ENCODE results near the gene PTPRJ.
"Not testable (repeated sequence)": the region's sequence is repeated elsewhere in the genome, so short reads cannot be mapped to it uniquely, and the experiment has no call there.

The PTPRJ gene

DNA sequence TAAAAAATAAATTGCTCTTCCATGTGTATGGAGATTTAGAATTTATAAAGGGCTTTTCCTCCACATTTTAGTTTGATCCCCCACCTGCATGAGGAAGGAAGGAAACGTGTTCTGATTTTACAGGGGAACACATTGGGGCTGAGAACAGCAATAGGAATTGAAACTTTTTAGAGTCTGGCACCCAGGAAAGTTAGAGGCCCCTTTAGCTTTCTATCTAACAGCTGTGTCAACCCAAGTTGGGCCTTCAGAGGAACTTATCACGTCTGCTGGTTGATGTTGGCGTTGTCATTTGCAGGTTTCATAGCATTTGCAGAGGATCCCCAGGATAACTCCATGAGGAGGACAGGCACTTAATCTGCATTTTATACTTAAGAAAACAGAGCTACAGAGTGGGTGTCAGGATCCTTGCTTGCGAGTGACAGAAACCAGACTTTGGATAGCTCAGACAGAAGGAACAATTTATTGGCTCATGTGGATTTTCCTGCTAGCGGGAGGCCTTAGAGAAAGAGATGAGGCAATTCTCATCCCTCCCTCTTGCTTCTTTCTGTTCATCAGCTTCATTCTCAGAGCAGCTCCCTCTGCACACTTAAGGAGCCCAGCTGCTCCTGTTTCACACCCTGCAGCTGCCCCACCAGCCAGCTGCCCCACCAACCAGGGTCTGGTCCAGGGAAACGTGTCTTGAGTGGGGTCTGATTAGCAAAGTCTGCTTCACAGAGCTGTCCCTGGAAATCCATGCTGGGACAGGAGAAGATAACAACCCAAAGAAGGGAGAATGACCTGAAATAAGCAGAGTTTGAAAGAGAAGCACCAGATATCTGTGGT, 143.8 kb downstream of the PTPRJ start:
- no peak for DNase-seq

DNA sequence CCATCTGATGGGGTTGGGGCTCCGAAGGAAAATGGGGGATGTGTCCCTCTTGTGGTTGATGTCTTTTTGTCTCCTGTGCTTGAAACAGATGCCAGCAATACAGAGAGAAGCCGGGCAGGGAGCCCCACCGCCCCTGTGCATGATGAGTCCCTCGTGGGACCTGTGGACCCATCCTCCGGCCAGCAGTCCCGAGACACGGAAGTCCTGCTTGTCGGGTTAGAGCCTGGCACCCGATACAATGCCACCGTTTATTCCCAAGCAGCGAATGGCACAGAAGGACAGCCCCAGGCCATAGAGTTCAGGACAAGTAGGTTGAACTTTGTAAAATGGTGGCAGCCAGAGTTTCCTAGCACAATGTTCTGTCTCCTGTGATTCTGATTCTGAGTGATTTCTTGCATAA, 144.5 kb downstream of the PTPRJ start:
- no peak for DNase-seq

DNA sequence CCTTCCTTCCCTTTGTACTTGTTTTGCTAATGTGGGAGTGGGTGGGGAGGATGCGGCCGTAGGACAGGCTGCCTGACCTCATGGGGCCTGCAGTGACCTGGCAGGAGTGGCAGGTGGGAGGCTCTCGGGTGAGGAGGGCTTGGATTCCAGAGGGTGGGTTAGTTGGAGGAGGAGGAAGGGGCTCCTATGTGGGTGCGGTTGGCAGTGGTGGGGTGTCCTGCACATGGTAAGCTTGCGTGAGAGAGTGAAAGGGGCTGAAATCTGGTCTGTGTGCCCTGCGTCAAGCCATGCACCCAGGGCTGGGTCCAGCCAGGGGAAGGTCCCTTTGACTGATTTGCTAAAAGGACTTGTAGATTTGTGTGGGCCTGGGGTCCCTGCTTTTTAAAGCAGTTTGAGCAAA, 145.5 kb downstream of the PTPRJ start:
- no peak for DNase-seq

DNA sequence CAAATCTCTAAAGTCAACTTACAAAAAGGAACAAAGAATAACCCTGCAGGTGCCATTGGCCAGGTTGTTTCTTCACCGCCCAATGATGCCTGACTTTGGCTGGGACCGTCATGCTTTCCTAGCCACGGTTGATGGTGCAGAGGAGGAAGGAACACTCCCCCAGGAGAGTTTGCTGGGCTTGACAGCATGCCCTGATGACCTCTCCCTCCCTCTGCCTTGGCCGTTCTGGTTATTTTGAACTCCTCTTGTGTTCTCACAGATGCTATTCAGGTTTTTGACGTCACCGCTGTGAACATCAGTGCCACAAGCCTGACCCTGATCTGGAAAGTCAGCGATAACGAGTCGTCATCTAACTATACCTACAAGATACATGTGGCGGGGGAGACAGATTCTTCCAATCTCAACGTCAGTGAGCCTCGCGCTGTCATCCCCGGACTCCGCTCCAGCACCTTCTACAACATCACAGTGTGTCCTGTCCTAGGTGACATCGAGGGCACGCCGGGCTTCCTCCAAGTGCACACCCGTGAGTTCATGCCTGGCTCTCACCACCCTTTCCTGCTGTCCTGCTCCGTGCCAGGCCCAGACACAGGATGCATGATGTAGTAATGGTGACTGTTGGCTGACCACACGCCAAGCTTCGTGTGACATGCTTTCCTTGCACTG, 147.3 kb downstream of the PTPRJ start:
- no peak for DNase-seq

DNA sequence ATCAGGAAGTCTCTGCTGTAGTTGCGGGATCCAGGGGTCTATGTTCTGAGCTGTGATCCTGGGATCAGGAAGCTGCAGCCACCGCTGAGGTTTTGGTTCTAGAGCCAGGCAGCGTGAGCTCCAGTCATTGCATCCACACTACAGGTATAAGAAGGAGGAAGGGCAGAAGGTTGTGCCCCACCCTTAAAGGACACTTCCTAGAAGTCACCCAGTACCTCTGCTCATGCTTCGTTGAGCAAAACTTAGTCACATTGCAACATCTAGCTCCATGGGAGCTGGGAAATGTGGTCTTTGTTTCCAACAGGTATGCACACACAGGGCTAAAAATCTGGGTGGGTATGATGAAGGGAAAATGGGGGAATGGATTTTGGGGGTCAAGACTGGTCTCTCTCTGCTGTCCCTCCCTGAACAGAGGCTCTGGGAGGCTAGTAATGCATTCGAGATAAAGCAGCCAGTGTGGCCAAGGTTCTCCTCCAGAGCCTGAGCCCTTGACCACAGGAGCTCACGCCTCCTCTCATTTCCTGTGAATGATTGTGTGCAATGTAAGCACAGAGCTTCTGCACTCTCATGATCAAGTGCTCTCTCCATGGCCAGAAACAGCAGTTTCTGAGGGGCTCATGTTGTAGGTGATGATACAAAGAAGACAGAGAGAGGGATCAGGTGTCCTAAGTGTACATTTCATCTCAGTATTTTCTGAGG, 149.5 kb downstream of the PTPRJ start:
- no peak for DNase-seq

DNA sequence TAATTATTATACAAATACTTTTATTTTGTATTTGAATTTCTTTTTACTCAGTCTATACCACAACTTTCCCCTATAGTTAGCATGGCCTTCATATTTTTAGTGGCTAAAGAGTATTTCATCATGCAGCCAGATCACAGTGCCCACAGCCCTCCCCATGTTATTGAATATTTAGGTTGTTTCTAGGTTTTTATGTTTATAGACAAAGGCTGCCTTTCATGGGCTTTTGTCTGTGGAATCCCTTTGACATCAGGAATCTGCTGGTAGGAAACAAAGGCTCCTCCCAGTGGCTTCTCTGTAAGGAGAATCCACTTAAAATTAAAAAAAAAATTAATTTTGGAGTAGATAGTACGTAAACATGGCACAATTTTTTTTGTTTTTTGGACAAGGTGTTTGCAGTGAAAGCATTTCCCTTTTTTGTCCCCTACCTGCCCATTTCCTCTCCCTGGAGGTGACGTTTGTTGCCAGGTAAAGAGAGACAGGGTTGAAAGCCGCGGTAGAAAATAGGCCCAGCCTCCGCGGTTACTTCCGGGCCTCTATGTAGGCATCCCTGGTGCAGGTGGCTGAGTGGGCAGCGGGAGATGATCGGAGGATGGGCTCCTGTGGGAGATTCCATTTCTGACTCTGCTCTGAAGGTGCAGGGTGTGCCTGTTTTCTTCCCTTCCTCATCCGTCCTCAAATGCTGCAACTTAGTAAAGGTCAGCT, 154.0 kb downstream of the PTPRJ start:
- DNase-seq = no peak

DNA sequence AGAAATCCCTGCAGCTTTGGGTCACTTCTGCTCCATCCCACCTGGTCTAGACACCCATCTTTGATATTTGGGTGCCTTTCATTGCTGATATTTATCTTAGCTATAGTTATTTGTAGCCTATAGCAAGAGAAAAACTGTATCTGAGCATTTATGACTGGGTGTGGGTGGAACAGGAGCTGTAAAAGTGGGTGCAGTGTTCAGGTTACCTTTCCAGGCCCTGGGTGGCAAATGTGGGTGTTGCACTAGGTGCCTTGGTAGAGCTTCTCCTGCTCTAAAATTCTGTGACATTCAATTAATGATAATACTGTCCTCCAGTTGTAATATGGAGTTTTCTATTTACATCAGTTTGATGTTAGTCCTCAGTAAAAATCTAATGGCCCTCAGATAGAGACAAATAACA, 157.9 kb downstream of the PTPRJ start:
- DNase-seq = no peak

DNA sequence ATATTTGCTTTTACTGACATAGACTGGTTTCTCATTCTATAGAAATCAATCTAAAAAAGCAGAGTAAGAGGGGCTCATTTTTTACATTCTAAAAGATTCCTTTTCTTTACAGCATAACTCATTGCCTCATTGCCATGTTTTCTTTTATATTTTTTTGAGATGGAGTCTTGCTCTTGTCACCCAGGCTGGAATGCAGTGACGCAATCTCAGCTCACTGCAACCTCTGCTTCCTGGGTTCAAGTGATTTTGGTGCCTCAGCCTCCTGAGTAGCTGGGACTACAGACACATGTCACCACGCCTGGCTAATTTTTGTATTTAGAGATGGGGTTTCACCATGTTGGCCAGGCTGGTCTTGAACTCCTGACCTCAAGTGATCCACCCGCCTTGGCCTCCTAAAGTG, 159.5 kb downstream of the PTPRJ start:
- not testable (repeated sequence) for DNase-seq

DNA sequence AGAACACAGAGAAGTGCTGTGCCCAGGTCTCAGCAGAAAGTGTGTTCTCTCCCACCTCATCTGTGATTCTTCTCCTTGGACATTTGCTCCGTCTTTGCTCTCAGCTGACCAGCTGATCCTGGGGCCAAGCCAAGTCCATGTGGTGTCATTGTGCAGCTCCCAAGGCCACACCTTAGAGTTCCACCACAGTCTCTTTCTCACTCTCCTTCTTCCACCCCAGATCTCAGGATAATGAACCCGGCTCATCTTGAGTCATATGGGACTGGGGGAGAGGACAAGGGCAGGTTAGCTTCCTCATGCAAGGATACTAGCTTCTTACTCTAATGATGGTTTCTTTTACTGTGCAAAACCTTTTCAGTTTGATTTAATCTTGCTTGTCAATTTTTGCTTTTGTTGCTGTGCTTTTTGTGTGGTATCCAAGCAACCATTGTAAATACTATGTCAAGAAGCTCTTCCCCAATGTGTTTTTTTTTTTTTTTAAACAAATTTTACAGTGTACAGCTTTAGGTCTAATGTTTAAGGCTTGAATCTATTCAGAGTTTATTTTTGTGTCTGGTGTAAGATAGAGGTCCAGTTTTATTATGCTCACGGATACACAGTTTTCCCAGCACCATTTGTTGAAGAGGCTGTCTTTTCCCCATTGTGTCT, 161.2 kb downstream of the PTPRJ start:
- no peak for DNase-seq

DNA sequence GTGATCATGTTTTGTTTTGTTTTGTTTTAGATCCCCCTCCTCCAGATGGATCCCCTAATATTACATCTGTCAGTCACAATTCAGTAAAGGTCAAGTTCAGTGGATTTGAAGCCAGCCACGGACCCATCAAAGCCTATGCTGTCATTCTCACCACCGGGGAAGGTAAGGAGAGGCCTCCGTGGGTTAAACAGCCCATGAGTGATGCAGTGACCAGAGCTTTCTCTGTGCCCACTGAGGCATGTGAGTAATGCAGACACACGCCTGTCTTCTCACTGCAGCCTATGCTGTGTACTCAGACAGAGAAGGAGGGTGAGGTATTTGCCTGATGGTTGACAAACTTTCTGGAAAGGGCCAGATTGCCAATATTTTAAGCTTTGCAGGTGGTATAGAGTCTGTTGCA, 162.5 kb downstream of the PTPRJ start:
- DNase-seq = no peak

DNA sequence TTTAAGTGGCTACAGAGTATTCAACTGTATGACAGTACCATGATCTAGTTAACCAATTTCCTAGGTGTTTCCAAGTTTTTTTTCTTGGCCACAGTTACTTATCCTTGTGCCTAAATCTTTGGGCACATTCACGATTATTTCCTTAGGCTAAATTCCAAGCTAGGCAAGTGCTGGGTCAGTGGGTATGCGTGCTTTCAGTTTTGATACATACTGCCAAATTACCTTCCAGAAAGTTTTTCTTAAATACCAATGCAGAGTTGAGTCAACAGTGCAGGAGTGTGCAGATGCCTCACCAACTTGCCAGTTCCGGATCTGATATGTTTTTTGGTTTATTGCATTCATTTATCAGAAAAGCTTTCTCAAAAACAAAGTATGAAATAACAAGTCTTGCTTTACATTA, 168.4 kb downstream of the PTPRJ start:
- no peak for DNase-seq

DNA sequence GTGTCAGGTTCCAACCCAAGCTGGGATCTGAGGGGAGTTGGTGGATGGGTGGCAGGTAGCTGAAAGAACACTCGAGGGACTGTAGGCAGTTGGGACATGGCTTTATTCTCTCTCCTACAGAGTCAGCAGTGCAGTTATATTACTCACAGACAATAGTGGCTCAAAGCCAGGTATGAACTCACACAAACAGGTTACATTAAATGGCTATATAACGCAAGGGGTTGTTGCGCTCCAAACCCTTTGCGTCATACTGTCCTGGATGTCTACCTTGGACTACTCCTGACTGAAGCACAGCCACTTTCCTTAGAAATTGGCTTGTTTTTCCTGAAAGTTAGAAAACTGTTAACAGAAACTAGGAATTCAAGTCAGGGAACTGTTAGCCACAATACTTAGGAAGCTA, 169.9 kb downstream of the PTPRJ start:
- DNase-seq = no peak

DNA sequence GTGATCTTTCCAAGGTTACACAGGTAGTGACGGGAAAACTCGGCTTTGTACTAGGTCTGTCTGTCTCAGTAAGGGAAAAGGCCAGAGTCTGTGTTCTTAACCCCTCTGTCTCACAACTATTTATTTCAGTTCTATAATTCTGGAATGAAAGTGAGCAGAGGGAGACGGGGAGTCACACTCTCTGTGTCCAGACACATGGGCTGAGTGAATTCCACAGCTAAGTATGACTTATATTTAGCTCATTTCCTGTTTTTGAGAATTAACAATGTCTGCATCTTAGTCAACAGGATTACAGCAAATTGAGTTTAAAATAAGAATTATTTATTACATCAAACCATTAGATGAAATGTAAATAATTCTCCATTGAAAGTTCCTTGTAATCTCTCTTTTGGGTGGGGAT, 173.8 kb downstream of the PTPRJ start:
- DNase-seq = no peak

DNA sequence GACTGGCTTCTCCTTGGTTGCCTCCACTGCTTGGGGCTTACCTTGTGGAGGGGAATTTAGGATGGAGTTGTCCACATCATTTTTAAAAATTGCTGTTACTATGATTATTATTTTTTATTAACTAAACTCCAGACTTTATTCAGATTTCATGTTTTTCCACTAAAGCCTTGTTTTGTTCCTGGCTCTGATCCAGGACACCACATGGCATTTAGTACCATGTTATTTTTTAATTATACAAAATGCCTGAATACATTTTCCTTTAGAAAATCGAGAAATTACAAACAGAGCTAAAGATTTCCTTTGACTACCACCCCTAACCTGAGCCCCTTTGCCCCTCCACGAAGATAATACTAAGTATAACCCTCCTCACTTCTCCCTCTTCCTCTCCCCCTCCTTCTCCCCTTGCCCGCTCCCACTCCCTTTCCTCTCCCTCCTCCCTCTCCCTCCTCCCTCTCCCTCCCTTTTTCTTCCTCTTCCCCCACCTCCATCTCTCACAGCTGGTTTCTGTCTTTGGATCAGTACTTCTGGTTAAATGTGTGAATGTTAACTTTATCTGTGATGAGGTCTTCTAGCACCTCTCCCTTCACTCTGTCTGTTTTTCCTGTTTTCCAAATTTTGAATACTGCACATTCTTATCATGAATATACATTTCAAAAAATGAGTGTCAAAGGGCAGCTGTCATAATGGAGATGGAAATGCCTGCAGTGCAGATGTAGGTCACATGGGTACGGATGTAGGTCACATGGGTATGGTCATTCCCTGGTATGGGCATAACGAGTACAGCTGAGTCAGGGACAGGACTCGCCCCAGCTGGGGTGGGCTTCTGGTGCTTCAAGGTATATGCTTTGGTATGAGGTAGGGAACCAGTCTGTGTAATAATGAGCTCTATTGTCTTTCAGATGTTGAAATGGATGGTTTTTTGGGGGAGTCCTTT, 181.9 kb downstream of the PTPRJ start:
- DNase-seq = no peak

DNA sequence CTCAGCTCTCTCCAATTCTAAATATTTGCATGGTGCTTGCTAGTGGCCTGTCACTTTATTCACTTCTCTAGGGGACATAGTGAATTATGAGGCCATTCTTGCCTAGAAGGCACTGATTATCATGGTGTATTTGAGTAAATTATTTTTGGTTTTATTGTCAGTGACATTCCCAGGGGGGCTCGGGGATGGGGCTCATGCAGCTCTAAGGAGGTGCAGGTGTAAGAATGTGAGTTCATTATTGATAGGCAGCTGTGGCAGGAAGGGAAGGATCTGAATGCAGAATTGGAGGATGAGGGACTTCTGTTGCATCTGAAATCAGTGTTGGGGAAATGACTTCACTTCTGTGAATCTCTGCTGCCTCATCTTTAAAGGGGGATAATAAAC, 182.5 kb downstream of the PTPRJ start:
- DNase-seq = no peak

DNA sequence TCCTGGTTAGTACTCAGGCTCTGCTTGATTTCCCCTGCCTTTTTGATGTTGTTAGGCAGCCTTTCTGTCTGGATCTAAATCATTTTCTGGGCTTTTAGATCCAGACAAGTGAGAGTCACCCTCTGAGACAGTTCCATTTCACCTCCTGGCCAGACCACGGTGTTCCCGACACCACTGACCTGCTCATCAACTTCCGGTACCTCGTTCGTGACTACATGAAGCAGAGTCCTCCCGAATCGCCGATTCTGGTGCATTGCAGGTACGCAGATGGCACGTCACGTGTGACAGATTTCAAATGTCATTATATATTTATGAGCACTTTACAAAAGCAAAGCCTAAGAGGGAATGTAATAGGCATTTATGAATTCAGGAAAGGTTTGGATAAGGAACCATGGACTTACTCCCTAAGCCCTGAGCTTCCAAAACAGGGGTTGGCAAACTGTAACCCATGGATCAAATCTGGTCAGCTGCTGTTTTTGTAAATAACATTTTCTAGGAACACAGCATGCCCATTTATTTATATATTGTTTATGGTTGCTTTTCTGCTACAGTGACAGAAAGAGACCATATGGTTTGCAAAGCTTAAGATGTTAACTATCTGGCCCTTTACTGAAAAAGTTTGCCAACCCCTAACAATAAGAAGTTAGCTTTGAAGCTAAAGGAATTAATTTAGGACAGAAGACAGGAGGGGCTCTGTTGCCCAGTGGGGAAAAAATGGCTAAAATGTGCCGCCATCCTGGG, 183.2 kb downstream of the PTPRJ start:
- no peak for DNase-seq

DNA sequence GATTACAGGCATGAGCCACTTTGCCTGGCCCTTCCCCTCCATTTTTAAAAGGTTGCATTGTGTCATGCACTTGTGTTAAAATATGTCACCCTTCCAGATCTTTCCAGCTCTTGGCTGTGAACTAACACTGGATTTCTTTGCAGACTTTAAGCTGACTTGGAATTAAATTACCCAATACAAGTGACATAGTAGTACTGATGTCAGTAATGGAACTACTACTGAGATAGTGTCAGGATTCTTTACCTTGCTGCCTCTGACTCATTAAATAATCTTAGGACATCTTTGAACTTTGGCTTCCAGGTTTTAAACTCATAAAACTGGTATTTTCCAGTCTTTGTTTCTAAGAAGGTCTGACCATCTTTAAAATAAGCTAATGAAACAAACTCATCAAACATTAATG, 184.5 kb downstream of the PTPRJ start:
- no peak for DNase-seq

DNA sequence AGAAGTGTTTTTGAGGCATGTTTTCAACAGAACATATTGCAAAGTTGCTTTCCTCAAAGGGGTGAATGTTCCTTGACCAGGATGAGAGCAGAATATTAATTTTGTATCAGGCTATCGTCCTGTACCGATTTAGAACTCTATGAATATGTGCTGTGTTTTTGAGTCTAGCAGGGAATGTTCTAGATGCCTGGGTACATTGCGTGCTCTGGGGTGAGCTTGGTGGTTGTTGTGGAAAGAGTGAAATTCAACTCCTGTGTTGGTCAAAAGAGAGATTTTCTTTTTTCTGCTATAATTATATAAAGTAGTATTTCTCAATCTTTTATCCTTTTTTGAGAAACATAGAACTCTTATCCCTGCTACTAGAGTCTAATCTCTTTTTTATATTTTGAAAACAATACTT, 185.1 kb downstream of the PTPRJ start:
- no peak for DNase-seq

DNA sequence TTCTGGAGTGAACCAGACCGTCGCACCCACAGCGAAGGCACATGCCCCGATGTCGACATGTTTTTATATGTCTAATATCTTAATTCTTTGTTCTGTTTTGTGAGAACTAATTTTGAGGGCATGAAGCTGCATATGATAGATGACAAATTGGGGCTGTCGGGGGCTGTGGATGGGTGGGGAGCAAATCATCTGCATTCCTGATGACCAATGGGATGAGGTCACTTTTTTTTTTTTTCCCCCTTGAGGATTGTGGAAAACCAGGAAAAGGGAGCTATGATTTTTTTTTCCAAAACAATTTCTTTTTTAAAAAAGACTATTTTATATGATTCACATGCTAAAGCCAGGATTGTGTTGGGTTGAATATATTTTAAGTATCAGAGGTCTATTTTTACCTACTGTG, 187.0 kb downstream of the PTPRJ start:
- DNase-seq = no peak

DNA sequence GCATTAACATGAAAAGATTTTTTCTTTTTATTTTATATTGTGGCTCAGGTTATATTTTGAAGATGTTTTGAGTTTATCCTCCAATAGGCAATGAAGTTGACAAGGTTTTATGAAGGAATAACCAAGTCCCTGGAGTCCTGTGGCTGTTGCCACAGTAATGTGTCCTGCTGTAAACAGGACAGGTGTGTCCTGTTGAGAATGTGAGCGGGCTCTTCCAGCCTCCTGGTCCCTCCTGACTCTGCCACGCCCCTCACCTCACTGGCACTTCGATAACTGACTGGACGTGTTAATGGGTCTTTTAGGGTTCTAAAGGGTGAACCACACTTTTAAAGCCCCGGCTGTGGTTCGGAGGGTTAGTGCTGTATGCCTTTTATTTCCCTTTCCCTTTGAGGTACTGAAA, 188.5 kb downstream of the PTPRJ start:
- DNase-seq = no peak

DNA sequence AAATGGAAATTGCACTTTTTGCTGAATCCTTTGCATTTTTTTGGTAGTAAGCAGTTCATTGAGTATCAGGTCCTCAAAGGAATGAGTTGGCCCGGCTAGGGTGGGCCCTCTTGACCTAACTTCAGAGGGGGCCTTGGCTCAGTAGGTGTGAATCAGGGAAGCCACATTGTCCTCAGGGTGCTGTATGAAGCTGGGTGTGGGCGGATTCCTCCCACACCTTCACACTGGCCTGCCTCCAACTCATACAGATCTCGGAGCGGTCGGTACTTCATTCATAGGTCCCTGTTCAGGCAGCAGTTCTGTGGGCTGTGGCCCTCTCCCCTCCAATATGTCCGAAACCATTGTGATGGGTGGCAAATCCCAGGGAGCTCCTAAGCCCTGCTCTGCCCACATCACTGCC, 188.9 kb downstream of the PTPRJ start:
- DNase-seq = no peak

Measured in stimulated activated CD4-positive, alpha-beta T cell treated with anti-CD3 and anti-CD28 coated beads, Interleukin-2, amount 100 ng/mL, for 24 hours (primary cell).